Hepatocyte (in vitro differentiated cells): ENCODE data around the gene KIRREL1.

ENCODE experiments used
- CTCF ChIP-seq: fragments of 200-600 bp; sonication (generic); IDR thresholded peaks from 2 replicates; pipeline ENCODE4 v1.5.1; 2016; ENCODE audit warnings: antibody characterized with exemption, mild to moderate bottlenecking; ENCODE audit not compliant: poor library complexity
- EZH2 ChIP-seq: fragments of 200-600 bp; sonication (generic); IDR thresholded peaks from 2 replicates; pipeline ENCODE4 v1.6.1; 2016; ENCODE audit warnings: antibody characterized with exemption, mild to moderate bottlenecking, borderline replicate concordance
- EZH2phosphoT487 ChIP-seq: fragments of 200-600 bp; sonication (generic); IDR thresholded peaks from one replicate; pipeline ENCODE4 v1.6.1; 2018; ENCODE audit warnings: antibody characterized with exemption, mild to moderate bottlenecking, low read depth, moderate library complexity; ENCODE audit not compliant: unreplicated experiment, severe bottlenecking

DNA sequence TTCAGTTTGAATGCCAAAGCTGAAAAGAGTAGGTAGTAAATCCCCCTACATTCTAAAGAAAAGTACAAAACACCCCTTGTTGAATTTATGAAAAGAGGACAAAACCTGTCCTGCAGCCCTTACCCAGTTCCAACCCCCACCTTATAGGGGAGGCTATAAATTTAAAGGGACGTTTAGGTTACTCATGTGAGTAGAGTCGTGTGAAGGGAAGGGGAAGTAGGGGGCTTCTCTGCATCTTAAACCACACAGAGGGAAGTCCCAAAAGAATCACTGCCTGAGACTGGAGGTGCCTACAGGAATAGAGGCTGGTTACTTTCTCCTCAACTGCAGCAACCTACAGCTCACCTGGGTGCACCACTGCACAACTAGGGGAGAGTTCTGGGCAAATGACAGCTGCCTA is 36.7 kb upstream of the KIRREL1 start:
- TF ChIP-seq EZH2 (no peak), CTCF (no peak), EZH2phosphoT487 (no peak)
